NK-92 (cell line): Measurements from ENCODE around the gene NR6A1.

ENCODE experiments used
- DNase-seq: peaks from one replicate; lab custom pipeline; 2025; ENCODE audit not compliant: unreplicated experiment; lab: John Stamatoyannopoulos, UW

Gene NR6A1

GRCh38 chr9:124477648-124478285 is 293.3 kb downstream of the NR6A1 start:
- no peak for DNase-seq

- DNase-seq, result no peak
Observed at GRCh38 chr9:124477211-124477647, 293.9 kb downstream of the NR6A1 start.

GRCh38 chr9:124475868-124476690 is 295.0 kb downstream of the NR6A1 start:
- no peak for DNase-seq

GRCh38 chr9:124475158-124475867 is 295.8 kb downstream of the NR6A1 start:
- no peak for DNase-seq

- DNase-seq, result no peak
Observed at GRCh38 chr9:124474151-124474550, 297.0 kb downstream of the NR6A1 start.

GRCh38 chr9:124473310-124473709 is 297.8 kb downstream of the NR6A1 start:
- DNase-seq, result no peak

- DNase-seq, result no peak
Observed at GRCh38 chr9:124472770-124473169, 298.3 kb downstream of the NR6A1 start.

GRCh38 chr9:124471761-124472160 is 299.4 kb downstream of the NR6A1 start:
- DNase-seq, result no peak

GRCh38 chr9:124470726-124471125 is 300.4 kb downstream of the NR6A1 start:
- DNase-seq, result no peak

- DNase-seq, result no peak
Observed at GRCh38 chr9:124470306-124470705, 300.8 kb downstream of the NR6A1 start.

- DNase-seq, result no peak
Observed at GRCh38 chr9:124469011-124469832, 301.9 kb downstream of the NR6A1 start.

GRCh38 chr9:124468061-124468740 is 302.9 kb downstream of the NR6A1 start:
- DNase-seq, result no peak

GRCh38 chr9:124467410-124468060 is 303.6 kb downstream of the NR6A1 start:
- no peak for DNase-seq
